ENCODE results near the gene CHRNA3.

DNA sequence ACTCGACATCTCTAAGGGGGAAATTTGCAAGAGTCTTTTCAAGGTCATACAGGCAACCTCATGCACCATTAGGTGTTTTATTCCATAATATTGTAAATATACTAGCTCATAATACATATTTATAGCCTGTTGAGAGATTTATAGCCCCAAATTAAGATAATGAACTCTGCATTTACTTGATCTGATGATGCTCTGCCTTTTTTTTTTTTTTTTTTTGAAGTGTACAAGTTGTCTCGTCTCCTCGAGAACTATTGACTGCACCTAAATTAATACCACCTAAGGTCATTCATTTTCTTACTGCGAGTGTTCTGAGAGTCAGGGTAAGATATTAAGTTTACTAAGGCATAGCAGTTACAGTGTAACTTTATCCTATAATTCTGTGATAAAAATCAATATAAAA is 49.4 kb downstream of the CHRNA3 start:
- TF ChIP-seq POLR2A (IDR thresholded peaks at IDR 0.05), result no peak
- TF ChIP-seq, protein P1, sequence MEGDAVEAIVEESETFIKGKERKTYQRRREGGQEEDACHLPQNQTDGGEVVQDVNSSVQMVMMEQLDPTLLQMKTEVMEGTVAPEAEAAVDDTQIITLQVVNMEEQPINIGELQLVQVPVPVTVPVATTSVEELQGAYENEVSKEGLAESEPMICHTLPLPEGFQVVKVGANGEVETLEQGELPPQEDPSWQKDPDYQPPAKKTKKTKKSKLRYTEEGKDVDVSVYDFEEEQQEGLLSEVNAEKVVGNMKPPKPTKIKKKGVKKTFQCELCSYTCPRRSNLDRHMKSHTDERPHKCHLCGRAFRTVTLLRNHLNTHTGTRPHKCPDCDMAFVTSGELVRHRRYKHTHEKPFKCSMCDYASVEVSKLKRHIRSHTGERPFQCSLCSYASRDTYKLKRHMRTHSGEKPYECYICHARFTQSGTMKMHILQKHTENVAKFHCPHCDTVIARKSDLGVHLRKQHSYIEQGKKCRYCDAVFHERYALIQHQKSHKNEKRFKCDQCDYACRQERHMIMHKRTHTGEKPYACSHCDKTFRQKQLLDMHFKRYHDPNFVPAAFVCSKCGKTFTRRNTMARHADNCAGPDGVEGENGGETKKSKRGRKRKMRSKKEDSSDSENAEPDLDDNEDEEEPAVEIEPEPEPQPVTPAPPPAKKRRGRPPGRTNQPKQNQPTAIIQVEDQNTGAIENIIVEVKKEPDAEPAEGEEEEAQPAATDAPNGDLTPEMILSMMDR (IDR thresholded peaks at IDR 0.05), result no peak
